SK-N-SH (cell line): ENCODE measurements around the gene GHRH. TPM values are rescaled to one million over a fixed set of nuclear protein-coding genes. Genes with fewer than 3 reads are reported as not detected.

ENCODE experiments used
- CTCF ChIA-PET: fragments of 300-600, 350-600 bp; formaldehyde crosslinking; extraction: SDS; loops from one replicate; lab custom pipeline; 2021; lab: Yijun Ruan, JAX
- POLR2A ChIA-PET: fragments of 350-600 bp; sonication (Branson Sonifier 250); formaldehyde crosslinking; extraction: SDS; loops from one replicate; lab custom pipeline; 2020; ENCODE audit warnings: antibody characterized with exemption, inconsistent platforms; lab: Yijun Ruan, JAX
- DNase-seq: peaks from one replicate; pipeline ENCODE4 v3.0.0; 2012
- H2AFZ ChIP-seq: fragments of 200-600 bp; sonication (generic); 2 replicates; pipeline ENCODE4 v1.8.1; 2016; ENCODE audit warnings: antibody characterized with exemption, mild to moderate bottlenecking, low read depth
- H3F3A ChIP-seq: fragments of 200-600 bp; sonication (generic); replicated peaks from 2 replicates; pipeline ENCODE3; 2016; ENCODE audit warnings: antibody characterized with exemption, mild to moderate bottlenecking; ENCODE audit not compliant: insufficient read depth
- H3K27ac ChIP-seq, 2 experiments: fragments of 200-500 bp in 1 of 2; fragments of 200-600 bp in 1 of 2; sonication (Bioruptor generic) in 1 of 2; sonication (generic), shearing (Covaris generic) in 1 of 2; 2 replicates each; pipeline versions ENCODE4 v1.5.1 to v1.6.1; 2014 to 2016; ENCODE audit warnings: low read depth in 2 of 2, inconsistent platforms in 1 of 2, low read length in 1 of 2, mild to moderate bottlenecking in 1 of 2, mixed read lengths in 1 of 2
- H3K27me3 ChIP-seq: fragments of 200-600 bp; sonication (generic), shearing (Covaris generic); 2 replicates; pipeline ENCODE4 v1.6.1; 2016; ENCODE audit warnings: mixed run types; ENCODE audit not compliant: insufficient read depth
- H3K36me3 ChIP-seq, 2 experiments: fragments of 200-500 bp in 1 of 2; fragments of 200-600 bp in 1 of 2; sonication (Bioruptor generic) in 1 of 2; sonication (generic) in 1 of 2; replicated peaks in 1 of 2; 2 replicates each; pipeline versions ENCODE3 to v1.5.1; 2014 to 2016; ENCODE audit warnings: low read length in 1 of 2, mild to moderate bottlenecking in 1 of 2; ENCODE audit not compliant: insufficient read depth in 2 of 2, control insufficient read depth in 1 of 2
- H3K4me1 ChIP-seq, 2 experiments: fragments of 200-500 bp in 1 of 2; fragments of 200-600 bp in 1 of 2; sonication (Bioruptor generic) in 1 of 2; sonication (generic), shearing (Covaris generic) in 1 of 2; 2 replicates each; pipeline versions ENCODE4 v1.5.1 to v1.6.1; 2014 to 2016; ENCODE audit warnings: low read depth in 1 of 2, low read length in 1 of 2, mixed run types in 1 of 2; ENCODE audit not compliant: insufficient read depth in 2 of 2, control insufficient read depth in 1 of 2
- H3K4me2 ChIP-seq: fragments of 200-600 bp; sonication (generic), shearing (Covaris generic); 2 replicates; pipeline ENCODE4 v1.6.1; 2017; ENCODE audit warnings: mixed run types
- H3K4me3 ChIP-seq, 2 experiments: fragments of 200-500 bp in 1 of 2; fragments of 200-600 bp in 1 of 2; sonication (Bioruptor generic) in 1 of 2; sonication (generic), shearing (Covaris generic) in 1 of 2; 2 replicates each; pipeline versions ENCODE4 v1.5.1 to v1.8.1; 2014 to 2016; ENCODE audit warnings: low read depth in 2 of 2, inconsistent platforms in 1 of 2, low read length in 1 of 2, mild to moderate bottlenecking in 1 of 2, mixed read lengths in 1 of 2, moderate library complexity in 1 of 2
- H3K79me2 ChIP-seq: fragments of 200-600 bp; sonication (generic); 2 replicates; pipeline ENCODE4 v1.8.1; 2017; ENCODE audit warnings: mild to moderate bottlenecking; ENCODE audit not compliant: insufficient read depth
- H3K9ac ChIP-seq: fragments of 200-600 bp; sonication (generic); 2 replicates; pipeline ENCODE4 v1.6.1; 2017; ENCODE audit warnings: mixed run types
- H3K9me2 ChIP-seq: fragments of 200-600 bp; sonication (generic); 2 replicates; pipeline ENCODE4 v1.6.1; 2017; ENCODE audit warnings: mixed run types
- H3K9me3 ChIP-seq: fragments of 200-600 bp; sonication (generic); 2 replicates; pipeline ENCODE4 v1.6.1; 2017; ENCODE audit warnings: mixed run types, mild to moderate bottlenecking, moderate library complexity
- H4K20me1 ChIP-seq: fragments of 200-600 bp; sonication (generic); 2 replicates; pipeline ENCODE4 v1.6.1; 2017; ENCODE audit warnings: mild to moderate bottlenecking, mixed run types; ENCODE audit not compliant: insufficient read depth
- CTCF ChIP-seq: fragments of 200-600 bp; sonication (generic); IDR thresholded peaks from 2 replicates; pipeline ENCODE4 v1.6.1; 2017; ENCODE audit warnings: antibody characterized with exemption, mild to moderate bottlenecking, moderate library complexity
- ELF1 ChIP-seq: IDR thresholded peaks from 2 replicates; pipeline ENCODE4 v1.4.0; 2012
- FOSL2 ChIP-seq: IDR thresholded peaks from 2 replicates; pipeline ENCODE4 v1.4.0; 2012; ENCODE audit warnings: low read depth, mild to moderate bottlenecking, moderate library complexity, borderline replicate concordance
- FOXJ3 ChIP-seq: sonication (generic); formaldehyde crosslinking; IDR thresholded peaks from 2 replicates; pipeline ENCODE4 v1.5.1; 2020; ENCODE audit warnings: mild to moderate bottlenecking, missing genetic modification reagents
- GABPA ChIP-seq: IDR thresholded peaks from 2 replicates; pipeline ENCODE4 v1.4.0; 2012; ENCODE audit warnings: low read depth, mild to moderate bottlenecking
- GATA2 ChIP-seq: sonication (generic); formaldehyde crosslinking; IDR thresholded peaks from 2 replicates; pipeline ENCODE4 v1.5.0; 2020; ENCODE audit warnings: mild to moderate bottlenecking, missing genetic modification reagents
- IRF3 ChIP-seq: fragments of 150-350 bp; IDR thresholded peaks from 2 replicates; pipeline ENCODE4 v1.6.1; 2016; ENCODE audit warnings: mild to moderate bottlenecking, low read depth, low read length
- JUND ChIP-seq: IDR thresholded peaks from 2 replicates; pipeline ENCODE4 v1.4.0; 2012
- NFIC ChIP-seq: IDR thresholded peaks from 2 replicates; pipeline ENCODE4 v1.4.0; 2012; ENCODE audit warnings: borderline replicate concordance
- PBX3 ChIP-seq: IDR thresholded peaks from 2 replicates; pipeline ENCODE4; 2012
- RCOR1 ChIP-seq: fragments of 150-350 bp; IDR thresholded peaks from 2 replicates; pipeline ENCODE4 v1.6.1; 2017; ENCODE audit warnings: antibody characterized with exemption, low read length
- RFX5 ChIP-seq: IDR thresholded peaks from 2 replicates; pipeline ENCODE4 v1.6.1; 2012; ENCODE audit warnings: mild to moderate bottlenecking, improper control_type of control experiment, low read length
- RXRA ChIP-seq: IDR thresholded peaks from 2 replicates; pipeline ENCODE4 v1.4.0; 2012; ENCODE audit warnings: low read depth, mild to moderate bottlenecking, borderline replicate concordance
- TCF12 ChIP-seq: IDR thresholded peaks from 2 replicates; pipeline ENCODE4 v1.4.0; 2012
- USF1 ChIP-seq: IDR thresholded peaks from 2 replicates; pipeline ENCODE4 v1.4.0; 2012; ENCODE audit warnings: low read depth, borderline replicate concordance
- WGBS: methylation state at CpG from one replicate; pipeline ENCODE4 v1.1.6; 2017; ENCODE audit warnings: low lambda C conversion rate; 5-methylcytosine and 5-hydroxymethylcytosine counted together
- polyA plus RNA-seq, 3 experiments: library from polyadenylated mRNA; depleted of rRNA; stranded (reverse); fragments of >200 nt; gene quantifications; 2 replicates each; pipeline ENCODE4 v1.2.3, GENCODE V29; 2012
- TF ChIP-seq, protein P1 (sequence below): IDR thresholded peaks from 2 replicates; pipeline ENCODE4 v1.4.0; 2012; ENCODE audit warnings: low read depth, borderline replicate concordance

Gene GHRH
- polyA plus RNA-seq, 1 of the 3 experiments (the other 2 are of a cell fraction) = not detected

DNA sequence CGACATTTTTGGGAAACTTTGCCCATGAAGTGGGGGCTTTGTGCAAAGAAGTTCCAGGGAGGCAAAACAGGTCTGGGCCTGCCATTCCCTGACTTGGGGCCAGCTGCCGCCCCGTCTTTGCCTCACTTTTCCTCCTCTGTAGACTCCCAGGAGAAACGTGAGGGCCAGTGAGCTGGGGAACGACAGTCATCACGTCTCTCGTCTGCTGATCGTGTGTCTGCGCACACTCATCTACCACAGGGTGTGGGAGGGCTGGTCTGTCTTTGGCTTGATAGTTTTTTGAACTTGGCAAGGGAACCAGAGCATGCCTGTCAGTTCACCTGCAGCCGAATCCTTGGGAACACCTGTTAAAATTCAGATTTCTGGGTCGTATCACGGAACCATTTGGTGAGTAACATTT, 8.5 kb downstream of the GHRH start:
- Histone ChIP-seq H3K9me3 (no peaks in the 10 kb centered on the region), H3K4me1 (peaks cover 0 to 17% of the 10 kb centered on the region in 2 experiments; a peak in 1 of 4 replicates), H3K4me2 (no peak overlapping the region), H3K9ac (no peak overlapping the region), H3K79me2 (no peaks in the 10 kb centered on the region), H3K27me3 (no peaks in the 10 kb centered on the region), H4K20me1 (no peaks in the 10 kb centered on the region), H3K4me3 (no peak overlapping the region), H3K9me2 (no peaks in the 10 kb centered on the region), H3K36me3 (no peaks in the 10 kb centered on the region), H3F3A (no peaks in the 10 kb centered on the region), H3K27ac (no peak overlapping the region), H2AFZ (no peak overlapping the region)
- no peak for DNase-seq
- TF ChIP-seq JUND = no peak
- TF ChIP-seq, protein P1, sequence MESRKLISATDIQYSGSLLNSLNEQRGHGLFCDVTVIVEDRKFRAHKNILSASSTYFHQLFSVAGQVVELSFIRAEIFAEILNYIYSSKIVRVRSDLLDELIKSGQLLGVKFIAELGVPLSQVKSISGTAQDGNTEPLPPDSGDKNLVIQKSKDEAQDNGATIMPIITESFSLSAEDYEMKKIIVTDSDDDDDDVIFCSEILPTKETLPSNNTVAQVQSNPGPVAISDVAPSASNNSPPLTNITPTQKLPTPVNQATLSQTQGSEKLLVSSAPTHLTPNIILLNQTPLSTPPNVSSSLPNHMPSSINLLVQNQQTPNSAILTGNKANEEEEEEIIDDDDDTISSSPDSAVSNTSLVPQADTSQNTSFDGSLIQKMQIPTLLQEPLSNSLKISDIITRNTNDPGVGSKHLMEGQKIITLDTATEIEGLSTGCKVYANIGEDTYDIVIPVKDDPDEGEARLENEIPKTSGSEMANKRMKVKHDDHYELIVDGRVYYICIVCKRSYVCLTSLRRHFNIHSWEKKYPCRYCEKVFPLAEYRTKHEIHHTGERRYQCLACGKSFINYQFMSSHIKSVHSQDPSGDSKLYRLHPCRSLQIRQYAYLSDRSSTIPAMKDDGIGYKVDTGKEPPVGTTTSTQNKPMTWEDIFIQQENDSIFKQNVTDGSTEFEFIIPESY = no peak
- no peak for TF ChIP-seq FOXJ3
- TF ChIP-seq RXRA = no peak
- no peak for TF ChIP-seq IRF3
- TF ChIP-seq TCF12 = no peak
- TF ChIP-seq NFIC = no peak
- no peak for TF ChIP-seq RFX5
- no peak for TF ChIP-seq CTCF
- no peak for TF ChIP-seq ELF1
- no peak for TF ChIP-seq USF1
- no peak for TF ChIP-seq FOSL2
- no peak for TF ChIP-seq PBX3
- TF ChIP-seq GATA2 (CRISPR knock-in tag) = no peak
- no peak for TF ChIP-seq GABPA
- TF ChIP-seq RCOR1 = no peak
- CTCF ChIA-PET = interaction anchor here (1.3 kb wide), 1 partner anchor 58 kb away, joined by 4 read pairs; no protein-coding TSS in a partner anchor
- POLR2A ChIA-PET = no interaction called here
- WGBS = 95% methylated on average over 9 of the region's 12 CpGs
